GM10266 (cell line): ENCODE data around the gene CTSD.

ENCODE experiments used
- DNase-seq: peaks from one replicate; pipeline ENCODE4 v3.0.0; 2012; ENCODE audit errors: extremely low spot score
- CTCF ChIP-seq: IDR thresholded peaks from 2 replicates; pipeline ENCODE4 v1.5.1; 2012; ENCODE audit warnings: mild to moderate bottlenecking, low read depth; ENCODE audit not compliant: control insufficient read depth, insufficient read depth; ENCODE audit errors: missing control alignments

The CTSD gene

DNA sequence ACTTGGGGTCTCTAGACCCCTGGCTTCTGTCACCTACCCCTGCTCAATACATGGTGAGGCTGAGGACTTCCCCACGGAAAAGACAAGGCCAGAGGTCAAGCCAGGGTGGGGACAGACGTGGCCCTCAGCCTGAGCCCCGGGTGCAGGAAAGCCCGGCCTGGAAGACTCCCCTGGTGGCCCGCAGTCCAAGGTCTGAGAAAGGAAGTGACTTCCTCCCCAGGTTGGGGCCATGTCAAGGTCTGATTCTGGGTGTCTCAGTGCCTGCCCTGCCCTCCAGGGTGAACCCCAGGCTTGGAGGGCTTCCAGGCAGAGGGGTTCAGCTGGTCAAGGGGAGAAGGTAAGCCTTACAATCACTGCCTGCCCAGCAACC, 3.9 kb downstream of the CTSD start:
- DNase-seq: no peak
- no peak for TF ChIP-seq CTCF

GRCh38 chr11:1759151-1759850, 4.4 kb downstream of the CTSD start:
- TF ChIP-seq CTCF: no peak
- DNase-seq: no peak

- DNase-seq: no peak
- TF ChIP-seq CTCF: no peak
Observed at GRCh38 chr11:1758611-1759150, 5.0 kb downstream of the CTSD start.

DNA sequence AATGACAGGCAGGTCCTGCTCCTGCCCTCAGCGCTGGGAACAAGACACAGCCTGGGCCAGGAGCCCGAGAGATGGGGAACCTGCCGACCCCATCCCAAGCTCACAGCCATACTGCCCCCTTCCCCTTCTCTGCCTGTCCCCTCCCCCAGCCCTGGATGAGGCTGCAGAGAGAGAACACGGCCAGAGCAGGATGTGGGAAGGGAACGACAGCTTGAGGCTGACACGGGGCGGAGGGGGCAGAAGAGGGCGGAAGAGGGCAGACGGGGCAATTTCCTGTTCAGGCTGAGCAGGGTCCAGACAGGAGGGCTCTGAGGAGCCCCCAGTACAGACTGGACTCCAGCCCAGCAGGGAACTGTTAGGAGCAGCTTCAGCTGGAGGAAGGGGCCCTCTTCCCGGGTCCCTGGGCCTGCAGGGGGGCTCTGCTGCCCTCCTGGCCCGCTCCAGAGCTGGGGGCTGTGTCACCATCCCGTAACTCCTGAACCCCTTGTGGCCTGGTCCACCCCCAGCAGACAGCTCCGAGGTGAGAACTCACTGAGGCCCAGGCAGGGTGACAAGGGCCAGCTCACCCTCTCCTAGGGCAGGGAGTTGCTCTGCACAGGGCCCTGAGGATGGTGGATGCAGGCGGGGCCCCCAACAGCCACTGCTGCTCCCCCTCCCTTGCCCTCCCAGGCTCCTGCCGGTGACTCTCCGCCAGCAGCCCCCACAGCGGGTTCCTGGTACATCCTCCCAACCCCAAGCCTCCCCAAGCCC, 5.7 kb downstream of the CTSD start:
- DNase-seq: no peak
- TF ChIP-seq CTCF: no peak

GRCh38 chr11:1756791-1757771, 6.6 kb downstream of the CTSD start:
- TF ChIP-seq CTCF: no peak
- DNase-seq: no peak

- TF ChIP-seq CTCF: no peak
- no peak for DNase-seq
Observed at GRCh38 chr11:1755692-1756561, 7.8 kb downstream of the CTSD start.
